Cardiac muscle cell (in vitro differentiated cells and primary cell): Measurements from ENCODE around the gene FLCN. TPM values are rescaled to one million over a fixed set of nuclear protein-coding genes. Genes with fewer than 3 reads are reported as not detected.
A peak's percentile ranks its signal among the peaks of the same experiment; 100 is the strongest.
"Not testable (repeated sequence)": the region's sequence is repeated elsewhere in the genome, so short reads cannot be mapped to it uniquely, and the experiment has no call there.

Source experiments
- DNase-seq, 2 donors: peaks; one replicate each; pipeline versions ENCODE4 v3.0.0 to v3.0.0-alpha.2; 2010 to 2017; ENCODE audit warnings: low read depth in 1 of 2, low spot score in 1 of 2
- H3K27ac ChIP-seq: fragments of 200-600 bp; sonication (generic); 2 replicates; pipeline ENCODE4 v1.5.1; 2016
- H3K27me3 ChIP-seq: fragments of 200-600 bp; sonication (generic); 2 replicates; pipeline ENCODE4 v1.6.0; 2016; ENCODE audit warnings: control low read depth
- H3K36me3 ChIP-seq: fragments of 200-600 bp; sonication (generic); 2 replicates; pipeline ENCODE4 v1.5.1; 2016; ENCODE audit warnings: control low read depth
- H3K4me1 ChIP-seq: fragments of 200-600 bp; sonication (generic); 2 replicates; pipeline ENCODE4 v1.8.1; 2017; ENCODE audit warnings: low read depth, mild to moderate bottlenecking, mixed run types
- H3K4me3 ChIP-seq: fragments of 200-600 bp; sonication (generic); 2 replicates; pipeline ENCODE4 v1.5.1; 2016; ENCODE audit warnings: mild to moderate bottlenecking
- H3K9me3 ChIP-seq: fragments of 200-600 bp; sonication (generic); 2 replicates; pipeline ENCODE4 v1.5.1; 2017; ENCODE audit warnings: low read depth, mild to moderate bottlenecking, control low read depth
- CTCF ChIP-seq: IDR thresholded peaks from 2 replicates; pipeline ENCODE4 v1.5.1; 2012; ENCODE audit warnings: low read depth, mild to moderate bottlenecking, low read length
- polyA plus RNA-seq: library from polyadenylated mRNA; unstranded; fragments of >200 nt; fragmentation: Nextera tagmentation; extraction: Ambion mirVana; gene quantifications from 2 replicates; pipeline ENCODE4 v1.2.1, GENCODE V29; 2016
- total RNA-seq: library from RNA; depleted of rRNA; stranded (reverse); fragments of >200 nt; gene quantifications from 2 replicates; pipeline ENCODE4 v1.2.3, GENCODE V29; 2016

FLCN gene
- total and polyA plus RNA-seq, 2 experiments from 2014 or later: 12.8 to 34.2 TPM

GRCh38 chr17:17256316-17256715, 19.3 kb upstream of the FLCN start:
- Histone ChIP-seq H3K4me3 (no peak overlapping the region), H3K36me3 (peaks cover 51% of the 10 kb centered on the region), H3K9me3 (no peaks in the 10 kb centered on the region), H3K27me3 (no peaks in the 10 kb centered on the region), H3K4me1 (no peaks in the 10 kb centered on the region), H3K27ac (no peak overlapping the region)
- TF ChIP-seq CTCF: no peak
- no peak for DNase-seq

- not testable (repeated sequence) for H3K9me3 ChIP-seq, DNase-seq, H3K27me3 ChIP-seq, H3K27ac ChIP-seq, H3K4me1 ChIP-seq, H3K4me3 ChIP-seq
- H3K36me3 ChIP-seq: peaks cover 46% of the 10 kb centered on the region
Observed at GRCh38 chr17:17255689-17256088, 18.7 kb upstream of the FLCN start.

- H3K36me3 ChIP-seq: peaks cover 42% of the 10 kb centered on the region
- H3K4me1 ChIP-seq: no peaks in the 10 kb centered on the region
- no peak for DNase-seq
- no peak for TF ChIP-seq CTCF
- H3K4me3 ChIP-seq: no peak overlapping the region
- no peak overlapping the region for H3K27ac ChIP-seq
- H3K27me3 ChIP-seq: no peaks in the 10 kb centered on the region
- no peaks in the 10 kb centered on the region for H3K9me3 ChIP-seq
Observed at GRCh38 chr17:17254036-17254435, 17.1 kb upstream of the FLCN start.

GRCh38 chr17:17253406-17253805, 16.4 kb upstream of the FLCN start:
- no peak for TF ChIP-seq CTCF

GRCh38 chr17:17252149-17252661, 15.2 kb upstream of the FLCN start:
- Histone ChIP-seq H3K36me3 (peaks cover 47% of the 10 kb centered on the region), H3K27ac (no peak overlapping the region), H3K4me1 (no peaks in the 10 kb centered on the region), H3K4me3 (no peak overlapping the region), H3K9me3 (no peaks in the 10 kb centered on the region), H3K27me3 (no peaks in the 10 kb centered on the region)
- DNase-seq: peak in 1 of 2 donors; percentile 16
- TF ChIP-seq CTCF: no peak

More at GRCh38 chr17:17253406-17253805, 16.4 kb upstream of the FLCN start:
- Histone ChIP-seq H3K9me3 (no peaks in the 10 kb centered on the region), H3K4me3 (no peak overlapping the region), H3K27me3 (no peaks in the 10 kb centered on the region), H3K36me3 (peaks cover 43% of the 10 kb centered on the region), H3K27ac (no peak overlapping the region), H3K4me1 (no peaks in the 10 kb centered on the region)
- DNase-seq: no peak

GRCh38 chr17:17246879-17247278, 9.9 kb upstream of the FLCN start:
- H3K4me1 ChIP-seq: no peaks in the 10 kb centered on the region

More at GRCh38 chr17:17246879-17247278, 9.9 kb upstream of the FLCN start:
- Histone ChIP-seq H3K27ac (peak overlapping the region; percentile 34), H3K36me3 (peaks cover 34% of the 10 kb centered on the region), H3K4me3 (no peak overlapping the region), H3K9me3 (no peaks in the 10 kb centered on the region), H3K27me3 (no peaks in the 10 kb centered on the region)
- DNase-seq: no peak
- no peak for TF ChIP-seq CTCF
